HepG2 (cell line): ENCODE measurements around the gene DNASE1L2. TPM values are rescaled to one million over a fixed set of nuclear protein-coding genes. Genes with fewer than 3 reads are reported as not detected.

ENCODE experiments used
- CTCF ChIP-seq: sonication (generic); formaldehyde crosslinking; IDR thresholded peaks from 2 replicates; pipeline ENCODE4 v1.5.0; 2020; ENCODE audit warnings: mild to moderate bottlenecking, missing genetic modification reagents, moderate library complexity
- EEA1 ChIP-seq: sonication (generic); formaldehyde crosslinking; IDR thresholded peaks from 2 replicates; pipeline ENCODE4 v1.5.1; 2020; ENCODE audit warnings: mild to moderate bottlenecking, missing genetic modification reagents, borderline replicate concordance
- ELK4 ChIP-seq: sonication (generic); formaldehyde crosslinking; IDR thresholded peaks from 2 replicates; pipeline ENCODE4 v1.9.0; 2021; ENCODE audit warnings: missing genetic modification reagents, borderline replicate concordance
- FOSL2 ChIP-seq: sonication (generic); formaldehyde crosslinking; IDR thresholded peaks from 2 replicates; pipeline ENCODE4 v1.4.0; 2020; ENCODE audit warnings: missing genetic modification reagents
- JUNB ChIP-seq: sonication (generic); formaldehyde crosslinking; IDR thresholded peaks from 2 replicates; pipeline ENCODE4 v1.8.0; 2022; ENCODE audit warnings: missing genetic modification reagents, mild to moderate bottlenecking, borderline replicate concordance
- NFIB ChIP-seq: sonication (generic); formaldehyde crosslinking; IDR thresholded peaks from 2 replicates; pipeline ENCODE4 v1.9.0; 2021; ENCODE audit warnings: missing genetic modification reagents, mild to moderate bottlenecking, borderline replicate concordance
- SALL2 ChIP-seq: sonication (generic); formaldehyde crosslinking; IDR thresholded peaks from 2 replicates; pipeline ENCODE4 v1.8.1; 2023; ENCODE audit warnings: mild to moderate bottlenecking, missing genetic modification reagents, inconsistent platforms
- ZFP36L2 ChIP-seq: sonication (generic); formaldehyde crosslinking; IDR thresholded peaks from 2 replicates; pipeline ENCODE4 v1.4.0; 2020; ENCODE audit warnings: missing genetic modification reagents
- ZNF101 ChIP-seq: sonication (generic); formaldehyde crosslinking; IDR thresholded peaks from 2 replicates; pipeline ENCODE4 v1.4.0; 2020; ENCODE audit warnings: mild to moderate bottlenecking, low read depth, missing genetic modification reagents, borderline replicate concordance
- ZNF282 ChIP-seq: fragments of 450-650 bp; IDR thresholded peaks from 2 replicates; pipeline ENCODE4 v1.6.1; 2018; ENCODE audit not compliant: partially characterized antibody
- polyA plus RNA-seq, 8 experiments: library from polyadenylated mRNA; depleted of rRNA in 3 of 8; stranded (reverse) in 7 of 8; unstranded in 1 of 8; fragments of >200 nt; fragmentation: Illumina TruSeq in 4 of 8; extraction: Trizol in 4 of 8; gene quantifications; 2 replicates each; pipeline versions ENCODE4 v1.2.1 to v1.2.3, GENCODE V29; 2011 to 2016; ENCODE audit warnings: low read depth in 4 of 8, missing spikeins in 1 of 8, mixed read lengths in 1 of 8; ENCODE audit not compliant: insufficient read depth in 1 of 8
- total RNA-seq, 5 experiments: library from RNA; depleted of rRNA; stranded (reverse); fragments of >200 nt; fragmentation: Illumina TruSeq; extraction: Trizol; gene quantifications; 2 replicates each; pipeline ENCODE4 v1.2.3, GENCODE V29; 2016; ENCODE audit warnings: low read depth in 1 of 5
- TF ChIP-seq, protein P1 (sequence below): sonication (generic); formaldehyde crosslinking; IDR thresholded peaks from 2 replicates; pipeline ENCODE4 v1.4.0; 2020; ENCODE audit warnings: missing genetic modification reagents, mild to moderate bottlenecking, borderline replicate concordance
- TF ChIP-seq, protein P2 (sequence below): IDR thresholded peaks from 2 replicates; pipeline ENCODE4 v1.6.1; 2016; ENCODE audit warnings: missing genetic modification reagents, missing compliant biosample characterization
- TF ChIP-seq, protein P3 (sequence below): sonication (generic); formaldehyde crosslinking; IDR thresholded peaks from 2 replicates; pipeline ENCODE4 v1.5.0; 2020; ENCODE audit warnings: missing genetic modification reagents, mild to moderate bottlenecking, borderline replicate concordance
- TF ChIP-seq, protein P4 (sequence below): sonication (generic); formaldehyde crosslinking; IDR thresholded peaks from 2 replicates; pipeline ENCODE4 v1.4.0; 2020; ENCODE audit warnings: mild to moderate bottlenecking, missing genetic modification reagents
- TF ChIP-seq, protein P5 (sequence below): sonication (generic); formaldehyde crosslinking; IDR thresholded peaks from 2 replicates; pipeline ENCODE4 v1.9.0; 2021; ENCODE audit warnings: missing genetic modification reagents, borderline replicate concordance

DNASE1L2 gene
- total and polyA plus RNA-seq, 2 of the 13 experiments (the other 11 are each of a cell fraction or from before 2014, with no cell fraction given) = 0.44 to 0.50 TPM

DNA sequence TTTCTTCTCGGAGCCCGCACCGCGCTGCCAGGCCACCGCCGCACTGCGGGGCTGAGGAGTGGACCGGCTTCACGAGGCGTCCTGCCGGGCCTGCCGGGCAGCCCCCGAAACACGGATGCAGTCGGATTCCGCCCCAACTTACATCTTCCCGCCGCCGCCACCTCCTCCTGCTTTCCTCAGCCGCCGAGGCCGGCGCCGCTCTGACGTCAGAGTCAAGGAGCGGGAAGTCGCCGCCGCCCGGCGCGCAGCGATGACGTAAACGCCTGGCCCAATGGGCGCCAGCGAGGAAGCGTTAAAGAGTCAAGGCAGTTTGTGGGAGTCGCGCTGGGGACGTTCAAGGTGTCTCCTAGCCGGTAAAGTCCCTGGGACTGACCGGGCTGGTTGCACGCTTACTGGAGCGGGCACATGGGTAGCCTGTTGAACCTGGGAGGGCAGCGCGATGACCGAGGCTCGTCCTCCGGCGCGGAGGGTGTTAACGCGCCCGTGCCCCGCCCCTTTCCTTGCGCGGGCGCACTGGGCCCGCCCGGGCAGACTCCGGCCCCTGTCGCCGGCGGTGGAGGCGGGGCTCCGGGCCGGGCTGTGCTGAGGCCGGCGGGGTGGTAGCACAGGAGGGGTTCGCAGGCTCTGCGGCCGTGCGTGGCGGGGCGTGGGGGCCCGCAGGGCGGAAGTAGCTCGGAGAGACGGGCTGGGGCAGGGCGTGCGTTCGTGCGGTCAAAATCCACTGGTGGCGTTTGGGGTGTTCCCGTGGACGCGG lies 31.8 kb downstream of the DNASE1L2 start, which contains the start of gene RNPS1 (continued):
- TF ChIP-seq NFIB (CRISPR knock-in tag) = no peak
- peak; percentile 47; the same call in 1 of the 2 replicates for TF ChIP-seq FOSL2
- TF ChIP-seq ZFP36L2 (CRISPR knock-in tag) = no peak
- TF ChIP-seq EEA1 (CRISPR knock-in tag) = peak; percentile 64; the same call in 1 of the 2 replicates
- TF ChIP-seq, protein P1, sequence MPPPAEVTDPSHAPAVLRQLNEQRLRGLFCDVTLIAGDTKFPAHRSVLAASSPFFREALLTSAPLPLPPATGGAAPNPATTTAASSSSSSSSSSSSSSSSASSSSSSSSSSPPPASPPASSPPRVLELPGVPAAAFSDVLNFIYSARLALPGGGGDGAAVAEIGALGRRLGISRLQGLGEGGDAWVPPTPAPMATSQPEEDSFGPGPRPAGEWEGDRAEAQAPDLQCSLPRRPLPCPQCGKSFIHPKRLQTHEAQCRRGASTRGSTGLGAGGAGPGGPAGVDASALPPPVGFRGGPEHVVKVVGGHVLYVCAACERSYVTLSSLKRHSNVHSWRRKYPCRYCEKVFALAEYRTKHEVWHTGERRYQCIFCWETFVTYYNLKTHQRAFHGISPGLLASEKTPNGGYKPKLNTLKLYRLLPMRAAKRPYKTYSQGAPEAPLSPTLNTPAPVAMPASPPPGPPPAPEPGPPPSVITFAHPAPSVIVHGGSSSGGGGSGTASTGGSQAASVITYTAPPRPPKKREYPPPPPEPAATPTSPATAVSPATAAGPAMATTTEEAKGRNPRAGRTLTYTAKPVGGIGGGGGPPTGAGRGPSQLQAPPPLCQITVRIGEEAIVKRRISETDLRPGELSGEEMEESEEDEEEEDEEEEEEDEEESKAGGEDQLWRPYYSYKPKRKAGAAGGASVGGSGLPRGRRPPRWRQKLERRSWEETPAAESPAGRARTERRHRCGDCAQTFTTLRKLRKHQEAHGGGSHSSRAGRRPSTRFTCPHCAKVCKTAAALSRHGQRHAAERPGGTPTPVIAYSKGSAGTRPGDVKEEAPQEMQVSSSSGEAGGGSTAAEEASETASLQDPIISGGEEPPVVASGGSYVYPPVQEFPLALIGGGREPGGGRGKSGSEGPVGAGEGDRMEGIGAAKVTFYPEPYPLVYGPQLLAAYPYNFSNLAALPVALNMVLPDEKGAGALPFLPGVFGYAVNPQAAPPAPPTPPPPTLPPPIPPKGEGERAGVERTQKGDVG (CRISPR knock-in tag) = 0 out of 2 replicates have a peak, but pooled peaks have one; percentile 36
- TF ChIP-seq SALL2 (CRISPR knock-in tag) = peak; percentile 37; the same call in 1 of the 2 replicates
- TF ChIP-seq JUNB = no peak
- TF ChIP-seq ZNF101 = no peak
- TF ChIP-seq, protein P2, sequence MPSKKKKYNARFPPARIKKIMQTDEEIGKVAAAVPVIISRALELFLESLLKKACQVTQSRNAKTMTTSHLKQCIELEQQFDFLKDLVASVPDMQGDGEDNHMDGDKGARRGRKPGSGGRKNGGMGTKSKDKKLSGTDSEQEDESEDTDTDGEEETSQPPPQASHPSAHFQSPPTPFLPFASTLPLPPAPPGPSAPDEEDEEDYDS (CRISPR knock-in tag) = peak; percentile 95
- no peak for TF ChIP-seq ZNF282
- TF ChIP-seq CTCF (CRISPR knock-in tag) = peak; percentile 28; the same call in 1 of the 2 replicates
- TF ChIP-seq, protein P3, sequence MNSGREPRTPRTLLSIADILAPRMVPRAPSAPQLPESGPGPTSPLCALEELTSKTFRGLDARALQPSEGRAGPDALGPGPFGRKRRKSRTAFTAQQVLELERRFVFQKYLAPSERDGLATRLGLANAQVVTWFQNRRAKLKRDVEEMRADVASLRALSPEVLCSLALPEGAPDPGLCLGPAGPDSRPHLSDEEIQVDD (CRISPR knock-in tag) = no peak; the same call in 1 of the 2 replicates
- TF ChIP-seq, protein P4, sequence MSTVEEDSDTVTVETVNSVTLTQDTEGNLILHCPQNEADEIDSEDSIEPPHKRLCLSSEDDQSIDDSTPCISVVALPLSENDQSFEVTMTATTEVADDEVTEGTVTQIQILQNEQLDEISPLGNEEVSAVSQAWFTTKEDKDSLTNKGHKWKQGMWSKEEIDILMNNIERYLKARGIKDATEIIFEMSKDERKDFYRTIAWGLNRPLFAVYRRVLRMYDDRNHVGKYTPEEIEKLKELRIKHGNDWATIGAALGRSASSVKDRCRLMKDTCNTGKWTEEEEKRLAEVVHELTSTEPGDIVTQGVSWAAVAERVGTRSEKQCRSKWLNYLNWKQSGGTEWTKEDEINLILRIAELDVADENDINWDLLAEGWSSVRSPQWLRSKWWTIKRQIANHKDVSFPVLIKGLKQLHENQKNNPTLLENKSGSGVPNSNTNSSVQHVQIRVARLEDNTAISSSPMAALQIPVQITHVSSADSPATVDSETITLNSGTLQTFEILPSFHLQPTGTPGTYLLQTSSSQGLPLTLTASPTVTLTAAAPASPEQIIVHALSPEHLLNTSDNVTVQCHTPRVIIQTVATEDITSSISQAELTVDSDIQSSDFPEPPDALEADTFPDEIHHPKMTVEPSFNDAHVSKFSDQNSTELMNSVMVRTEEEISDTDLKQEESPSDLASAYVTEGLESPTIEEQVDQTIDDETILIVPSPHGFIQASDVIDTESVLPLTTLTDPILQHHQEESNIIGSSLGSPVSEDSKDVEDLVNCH (CRISPR knock-in tag) = no peak; the same call in 1 of the 2 replicates
- TF ChIP-seq, protein P5, sequence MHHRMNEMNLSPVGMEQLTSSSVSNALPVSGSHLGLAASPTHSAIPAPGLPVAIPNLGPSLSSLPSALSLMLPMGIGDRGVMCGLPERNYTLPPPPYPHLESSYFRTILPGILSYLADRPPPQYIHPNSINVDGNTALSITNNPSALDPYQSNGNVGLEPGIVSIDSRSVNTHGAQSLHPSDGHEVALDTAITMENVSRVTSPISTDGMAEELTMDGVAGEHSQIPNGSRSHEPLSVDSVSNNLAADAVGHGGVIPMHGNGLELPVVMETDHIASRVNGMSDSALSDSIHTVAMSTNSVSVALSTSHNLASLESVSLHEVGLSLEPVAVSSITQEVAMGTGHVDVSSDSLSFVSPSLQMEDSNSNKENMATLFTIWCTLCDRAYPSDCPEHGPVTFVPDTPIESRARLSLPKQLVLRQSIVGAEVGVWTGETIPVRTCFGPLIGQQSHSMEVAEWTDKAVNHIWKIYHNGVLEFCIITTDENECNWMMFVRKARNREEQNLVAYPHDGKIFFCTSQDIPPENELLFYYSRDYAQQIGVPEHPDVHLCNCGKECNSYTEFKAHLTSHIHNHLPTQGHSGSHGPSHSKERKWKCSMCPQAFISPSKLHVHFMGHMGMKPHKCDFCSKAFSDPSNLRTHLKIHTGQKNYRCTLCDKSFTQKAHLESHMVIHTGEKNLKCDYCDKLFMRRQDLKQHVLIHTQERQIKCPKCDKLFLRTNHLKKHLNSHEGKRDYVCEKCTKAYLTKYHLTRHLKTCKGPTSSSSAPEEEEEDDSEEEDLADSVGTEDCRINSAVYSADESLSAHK = no peak
- 0 out of 2 replicates have a peak, but pooled peaks have one; percentile 32 for TF ChIP-seq ELK4 (CRISPR knock-in tag)
